ENCODE data around the gene INHBB. TPM values are rescaled to one million over a fixed set of nuclear protein-coding genes. Genes with fewer than 3 reads are reported as not detected.

The INHBB gene
- total RNA-seq, 4 donors from 2014 or later, result 0.20 to 1.1 (median 0.41) TPM; not detected in 1

DNA sequence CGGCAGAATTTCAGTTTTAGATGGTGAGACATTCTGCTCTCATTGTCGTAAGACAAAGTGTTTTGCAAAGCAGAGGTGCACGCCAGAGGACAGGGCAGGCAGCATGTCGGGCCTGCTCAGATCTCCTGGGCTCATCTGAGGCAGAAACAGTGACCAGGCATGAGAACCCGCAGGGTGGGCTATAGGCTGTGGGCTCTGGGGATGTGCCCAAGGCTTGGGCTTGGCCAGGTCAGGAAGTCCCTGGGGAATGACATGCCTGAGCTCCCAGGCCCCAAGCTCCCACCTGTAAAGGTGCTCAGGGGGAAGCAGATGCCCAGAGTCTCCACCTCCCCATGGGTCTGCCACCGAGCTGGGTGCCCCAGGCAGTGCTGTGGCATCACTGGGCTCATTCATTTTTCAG is 35.3 kb downstream of the INHBB start:
- intact Hi-C loops (cut with DNase I; ENCODE audit: low total_unique reads), result no loop called here
- in situ Hi-C loops (cut with MboI; ENCODE audit: low pct_ligation_motif_present in 1 of 4, low pct_unique_long_range_greater_than_20kb in 1 of 4, low sequenced_read_pairs in 3 of 4), result no loop called here
- no peak for DNase-seq

GRCh38 chr2:120381661-120382060 is 35.7 kb downstream of the INHBB start:
- intact Hi-C loops (cut with DNase I; ENCODE audit: low total_unique reads) (no loop called here), in situ Hi-C loops (cut with MboI; ENCODE audit: low pct_ligation_motif_present in 1 of 4, low pct_unique_long_range_greater_than_20kb in 1 of 4, low sequenced_read_pairs in 3 of 4) (no loop called here)
- Histone ChIP-seq H3K36me3 (no peaks in the 10 kb centered on the region), H3K27ac (no peak overlapping the region), H3K4me1 (no peaks in the 10 kb centered on the region), H3K4me3 (no peak overlapping the region), H3K9me3 (no peaks in the 10 kb centered on the region), H3K27me3 (peaks cover 10% of the 10 kb centered on the region)
- no peak for DNase-seq
- no peak for TF ChIP-seq POLR2A (IDR thresholded peaks at IDR 0.05)
- TF ChIP-seq POLR2AphosphoS5 (IDR thresholded peaks at IDR 0.05), result no peak
- TF ChIP-seq, protein P1, sequence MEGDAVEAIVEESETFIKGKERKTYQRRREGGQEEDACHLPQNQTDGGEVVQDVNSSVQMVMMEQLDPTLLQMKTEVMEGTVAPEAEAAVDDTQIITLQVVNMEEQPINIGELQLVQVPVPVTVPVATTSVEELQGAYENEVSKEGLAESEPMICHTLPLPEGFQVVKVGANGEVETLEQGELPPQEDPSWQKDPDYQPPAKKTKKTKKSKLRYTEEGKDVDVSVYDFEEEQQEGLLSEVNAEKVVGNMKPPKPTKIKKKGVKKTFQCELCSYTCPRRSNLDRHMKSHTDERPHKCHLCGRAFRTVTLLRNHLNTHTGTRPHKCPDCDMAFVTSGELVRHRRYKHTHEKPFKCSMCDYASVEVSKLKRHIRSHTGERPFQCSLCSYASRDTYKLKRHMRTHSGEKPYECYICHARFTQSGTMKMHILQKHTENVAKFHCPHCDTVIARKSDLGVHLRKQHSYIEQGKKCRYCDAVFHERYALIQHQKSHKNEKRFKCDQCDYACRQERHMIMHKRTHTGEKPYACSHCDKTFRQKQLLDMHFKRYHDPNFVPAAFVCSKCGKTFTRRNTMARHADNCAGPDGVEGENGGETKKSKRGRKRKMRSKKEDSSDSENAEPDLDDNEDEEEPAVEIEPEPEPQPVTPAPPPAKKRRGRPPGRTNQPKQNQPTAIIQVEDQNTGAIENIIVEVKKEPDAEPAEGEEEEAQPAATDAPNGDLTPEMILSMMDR (IDR thresholded peaks at IDR 0.05), result no peak
- TF ChIP-seq EP300 (IDR thresholded peaks at IDR 0.05; ENCODE audit: low read depth), result no peak
- WGBS, 2 donors (ENCODE audit: low coverage in 1 of 2), result 75% methylated on average over 2 of the region's 4 CpGs; no CpG with 5 or more reads in 1 of the 2 donors

More for the DNA sequence above, 35.3 kb downstream of the INHBB start:
- TF ChIP-seq POLR2A (IDR thresholded peaks at IDR 0.05) (no peak), POLR2AphosphoS5 (IDR thresholded peaks at IDR 0.05) (no peak), EP300 (IDR thresholded peaks at IDR 0.05; ENCODE audit: low read depth) (no peak)
- TF ChIP-seq, protein P1 (IDR thresholded peaks at IDR 0.05), result no peak
- Histone ChIP-seq H3K27me3 (peaks cover 10% of the 10 kb centered on the region), H3K36me3 (no peaks in the 10 kb centered on the region), H3K4me1 (no peaks in the 10 kb centered on the region), H3K27ac (no peak overlapping the region), H3K9me3 (no peaks in the 10 kb centered on the region), H3K4me3 (no peak overlapping the region)
- 80% methylated on average over 6 of the region's 6 CpGs; no CpG with 5 or more reads in 1 of the 2 donors for WGBS, 2 donors (ENCODE audit: low coverage in 1 of 2)

DNA sequence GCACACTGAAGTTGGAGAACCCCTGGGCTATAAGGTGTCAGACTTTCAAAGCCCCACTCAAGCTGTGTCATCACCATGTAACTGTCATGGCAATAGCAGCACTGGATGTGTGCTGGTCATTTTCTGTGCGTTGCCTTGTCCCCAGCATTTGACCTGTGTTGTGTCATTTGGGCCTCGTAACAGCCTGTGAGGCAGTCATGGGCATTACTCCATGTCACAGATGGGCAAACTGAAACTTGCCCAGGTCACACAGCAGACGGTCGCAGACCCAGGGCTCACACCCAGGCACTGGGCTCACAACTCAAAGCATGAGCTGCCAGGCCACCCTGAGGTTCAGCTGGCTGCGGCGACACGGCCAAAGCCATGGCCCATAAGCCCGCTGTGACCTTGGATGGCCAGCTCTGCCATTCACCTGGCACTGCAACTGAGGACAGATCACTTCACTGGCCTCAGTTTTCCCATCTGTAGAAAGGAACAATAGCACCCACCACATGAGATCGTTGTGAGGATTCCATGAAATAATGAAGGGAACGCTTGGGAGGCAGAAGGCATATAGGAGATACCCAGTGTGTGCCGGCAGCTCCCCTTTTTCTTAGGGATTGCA is 36.7 kb downstream of the INHBB start:
- 93% methylated on average over 10 of the region's 11 CpGs; no CpG with 5 or more reads in 1 of the 2 donors for WGBS, 2 donors (ENCODE audit: low coverage in 1 of 2)
- intact Hi-C loops (cut with DNase I; ENCODE audit: low total_unique reads), result no loop called here
- H3K9me3 ChIP-seq, result no peaks in the 10 kb centered on the region
- H3K36me3 ChIP-seq, result no peaks in the 10 kb centered on the region
- H3K4me1 ChIP-seq, result no peaks in the 10 kb centered on the region
- DNase-seq, result no peak
- H3K27ac ChIP-seq, result no peak overlapping the region
- TF ChIP-seq EP300 (IDR thresholded peaks at IDR 0.05; ENCODE audit: low read depth) (no peak), POLR2A (IDR thresholded peaks at IDR 0.05) (no peak), POLR2AphosphoS5 (IDR thresholded peaks at IDR 0.05) (no peak)
- TF ChIP-seq, protein P1 (IDR thresholded peaks at IDR 0.05), result no peak
- peaks cover 8% of the 10 kb centered on the region for H3K27me3 ChIP-seq
- in situ Hi-C loops (cut with MboI; ENCODE audit: low pct_ligation_motif_present in 1 of 4, low pct_unique_long_range_greater_than_20kb in 1 of 4, low sequenced_read_pairs in 3 of 4), result no loop called here
- H3K4me3 ChIP-seq, result no peak overlapping the region

GRCh38 chr2:120383191-120383590 is 37.3 kb downstream of the INHBB start:
- Histone ChIP-seq H3K4me3 (no peak overlapping the region), H3K36me3 (no peaks in the 10 kb centered on the region), H3K9me3 (no peaks in the 10 kb centered on the region), H3K27ac (no peak overlapping the region), H3K27me3 (peaks cover 6% of the 10 kb centered on the region), H3K4me1 (no peaks in the 10 kb centered on the region)
- no peak for DNase-seq
- in situ Hi-C loops (cut with MboI; ENCODE audit: low pct_ligation_motif_present in 1 of 4, low pct_unique_long_range_greater_than_20kb in 1 of 4, low sequenced_read_pairs in 3 of 4), result no loop called here
- TF ChIP-seq EP300 (IDR thresholded peaks at IDR 0.05; ENCODE audit: low read depth), result no peak
- TF ChIP-seq, protein P1 (IDR thresholded peaks at IDR 0.05), result no peak
- no peak for TF ChIP-seq POLR2A (IDR thresholded peaks at IDR 0.05)
- no peak for TF ChIP-seq POLR2AphosphoS5 (IDR thresholded peaks at IDR 0.05)
- intact Hi-C loops (cut with DNase I; ENCODE audit: low total_unique reads), result no loop called here
- WGBS, 2 donors (ENCODE audit: low coverage in 1 of 2), result 85 to 100% methylated on average over 1 to 7 of the region's 7 CpGs

Data from transverse colon (tissue), 4 donors.